HCT116 (cell line): Measurements from ENCODE around the gene PADI3. TPM values are rescaled to one million over a fixed set of nuclear protein-coding genes. Genes with fewer than 3 reads are reported as not detected.

Experiments
- ATAC-seq: fragments of 200-7000 bp; cut with Tn5 transposase; 2 replicates; pipeline ENCODE4 v1.9.1; 2020; ENCODE audit warnings: mild to moderate bottlenecking, moderate library complexity
- BruUV-seq: library from RNA; stranded (reverse); fragments of 400-500 nt; replicated peaks from 2 replicates; lab custom pipeline; 2021; lab: Mats Ljungman, UMichigan
- CTCF ChIA-PET: fragments of 300-600 bp; sonication (Branson Sonifier 250); formaldehyde crosslinking; loops from one replicate; lab custom pipeline; 2021; ENCODE audit warnings: antibody characterized with exemption; lab: Charles Lee
- POLR2A ChIA-PET: fragments of 300-600, 350-600 bp; sonication (Branson Sonifier 250); formaldehyde crosslinking; loops from one replicate; lab custom pipeline; 2021; ENCODE audit warnings: antibody characterized with exemption; lab: Charles Lee
- RAD21 ChIA-PET, 2 experiments: fragments of 300-600 bp; sonication (Branson Sonifier 250); formaldehyde crosslinking; loops; one replicate each; lab custom pipeline; 2023; ENCODE audit warnings: low total read pairs in 2 of 2; ENCODE audit not compliant: uncharacterized antibody in 2 of 2, unreplicated experiment in 2 of 2, low non-redundant PET in 1 of 2; lab: Charles Lee
- DNase-seq: peaks from one replicate; pipeline ENCODE4 v3.0.0-alpha.2; 2010; ENCODE audit warnings: low read depth, low spot score
- H2AFZ ChIP-seq: fragments of 200-600 bp; shearing (Covaris generic), sonication (generic); 2 replicates; pipeline ENCODE4 v1.6.1; 2017; ENCODE audit warnings: low read depth, mixed run types, mixed read lengths, antibody characterized with exemption, low read length; ENCODE audit not compliant: poor library complexity, severe bottlenecking
- H3K27ac ChIP-seq: 2 replicates; pipeline ENCODE4 v1.5.1; 2012; ENCODE audit warnings: low read depth, low read length
- H3K27me3 ChIP-seq: fragments of 200-600 bp; sonication (generic); 2 replicates; pipeline ENCODE4 v1.6.1; 2016; ENCODE audit warnings: mixed run types, low read length, mixed read lengths; ENCODE audit not compliant: insufficient read depth
- H3K36me3 ChIP-seq, 2 experiments: fragments of 200-500 bp in 1 of 2; fragments of 200-600 bp in 1 of 2; sonication (Bioruptor generic) in 1 of 2; sonication (generic) in 1 of 2; 2 replicates each; pipeline versions ENCODE4 v1.5.1 to v1.6.1; 2014 to 2016; ENCODE audit warnings: low read length in 2 of 2, inconsistent platforms in 1 of 2, mixed read lengths in 1 of 2, mixed run types in 1 of 2; ENCODE audit not compliant: insufficient read depth in 2 of 2, control insufficient read depth in 1 of 2
- H3K4me1 ChIP-seq, 2 experiments: fragments of 200-600 bp in 1 of 2; sonication (generic) in 1 of 2; 2 replicates each; pipeline versions ENCODE4 v1.5.1 to v1.6.1; 2012 to 2017; ENCODE audit warnings: low read length in 2 of 2, inconsistent platforms in 1 of 2, mild to moderate bottlenecking in 1 of 2, mixed read lengths in 1 of 2, mixed run types in 1 of 2, moderate library complexity in 1 of 2; ENCODE audit not compliant: insufficient read depth in 2 of 2, control insufficient read depth in 1 of 2
- H3K4me2 ChIP-seq: fragments of 200-600 bp; sonication (generic); 2 replicates; pipeline ENCODE4 v1.6.1; 2017; ENCODE audit warnings: mixed run types, low read length, mixed read lengths
- H3K4me3 ChIP-seq, 2 experiments: fragments of 200-600 bp in 1 of 2; sonication (generic) in 1 of 2; replicated peaks in 1 of 2; 2 replicates each; pipeline ENCODE4 v1.5.1; 2011 to 2016; ENCODE audit warnings: low read length in 2 of 2, control low read depth in 1 of 2, low read depth in 1 of 2, mild to moderate bottlenecking in 1 of 2, mixed read lengths in 1 of 2, mixed run types in 1 of 2
- H3K79me2 ChIP-seq: fragments of 200-600 bp; sonication (generic); 2 replicates; pipeline ENCODE4 v1.6.1; 2017; ENCODE audit warnings: mild to moderate bottlenecking, mixed run types, low read length, moderate library complexity, mixed read lengths; ENCODE audit not compliant: insufficient read depth
- H3K9ac ChIP-seq: fragments of 200-600 bp; sonication (generic); 2 replicates; pipeline ENCODE4 v1.6.1; 2016; ENCODE audit warnings: low read length, mixed read lengths
- H3K9me2 ChIP-seq: fragments of 200-600 bp; sonication (generic), shearing (Covaris generic); 2 replicates; pipeline ENCODE4 v1.6.1; 2017; ENCODE audit warnings: mixed run types, mild to moderate bottlenecking, moderate library complexity; ENCODE audit not compliant: insufficient read depth
- H3K9me3 ChIP-seq, 2 experiments: fragments of 200-500 bp in 1 of 2; fragments of 200-600 bp in 1 of 2; sonication (Bioruptor generic) in 1 of 2; sonication (generic) in 1 of 2; 2 replicates each; pipeline ENCODE4 v1.6.1; 2014 to 2017; ENCODE audit warnings: low read length in 2 of 2, mixed read lengths in 2 of 2, inconsistent platforms in 1 of 2, low read depth in 1 of 2, mild to moderate bottlenecking in 1 of 2, mixed run types in 1 of 2, moderate library complexity in 1 of 2; ENCODE audit not compliant: control insufficient read depth in 1 of 2, insufficient read depth in 1 of 2
- H4K20me1 ChIP-seq: fragments of 200-600 bp; sonication (generic), shearing (Covaris generic); 2 replicates; pipeline ENCODE4 v1.6.1; 2017; ENCODE audit warnings: mixed run types, mild to moderate bottlenecking, moderate library complexity; ENCODE audit not compliant: insufficient read depth
- ATF3 ChIP-seq: IDR thresholded peaks from 2 replicates; pipeline ENCODE4 v1.6.1; 2012
- EZH2 ChIP-seq: fragments of 200-600 bp; sonication (generic); IDR thresholded peaks from 2 replicates; pipeline ENCODE4 v1.6.1; 2017; ENCODE audit warnings: antibody characterized with exemption, mixed run types
- RAD21 ChIP-seq: IDR thresholded peaks from 2 replicates; pipeline ENCODE4 v1.6.1; 2012; ENCODE audit warnings: low read depth, mild to moderate bottlenecking
- YY1 ChIP-seq: IDR thresholded peaks from 2 replicates; pipeline ENCODE4 v1.6.1; 2011; ENCODE audit warnings: low read length, low read depth, moderate library complexity, mild to moderate bottlenecking; ENCODE audit not compliant: insufficient replicate concordance; ENCODE audit errors: extremely low read depth
- intact Hi-C: fragments of 100-400 bp; cut with micrococcal nuclease; formaldehyde crosslinking; loops from 2 replicates; pipeline ENCODE4 v1.10.0; 2022
- total RNA-seq: library from RNA; stranded (reverse); gene quantifications from one replicate; pipeline ENCODE4 v1.2.1, GENCODE V29; 2021; ENCODE audit not compliant: unreplicated experiment
- TF ChIP-seq, protein P1 (sequence below), 3 experiments: fragments of 200-600 bp in 1 of 3; sonication (generic) in 1 of 3; IDR thresholded peaks in 2 of 3; conservative IDR thresholded peaks in 1 of 3; 2 replicates each; pipeline ENCODE4 v1.5.1; 2012 to 2017; ENCODE audit warnings: low read depth in 2 of 3, low read length in 2 of 3, antibody characterized with exemption in 1 of 3, borderline replicate concordance in 1 of 3, control low read depth in 1 of 3, mild to moderate bottlenecking in 1 of 3, mixed read lengths in 1 of 3, mixed run types in 1 of 3, moderate library complexity in 1 of 3; ENCODE audit not compliant: insufficient read depth in 1 of 3

PADI3 gene
- total RNA-seq, 1 experiment from 2014 or later, result 0.93 TPM

GRCh38 chr1:17274186-17275170 is 25.6 kb downstream of the PADI3 start:
- TF ChIP-seq RAD21 (peak; percentile 86), EZH2 (no peak), YY1 (peak; percentile 50), ATF3 (no peak)
- TF ChIP-seq, protein P1, sequence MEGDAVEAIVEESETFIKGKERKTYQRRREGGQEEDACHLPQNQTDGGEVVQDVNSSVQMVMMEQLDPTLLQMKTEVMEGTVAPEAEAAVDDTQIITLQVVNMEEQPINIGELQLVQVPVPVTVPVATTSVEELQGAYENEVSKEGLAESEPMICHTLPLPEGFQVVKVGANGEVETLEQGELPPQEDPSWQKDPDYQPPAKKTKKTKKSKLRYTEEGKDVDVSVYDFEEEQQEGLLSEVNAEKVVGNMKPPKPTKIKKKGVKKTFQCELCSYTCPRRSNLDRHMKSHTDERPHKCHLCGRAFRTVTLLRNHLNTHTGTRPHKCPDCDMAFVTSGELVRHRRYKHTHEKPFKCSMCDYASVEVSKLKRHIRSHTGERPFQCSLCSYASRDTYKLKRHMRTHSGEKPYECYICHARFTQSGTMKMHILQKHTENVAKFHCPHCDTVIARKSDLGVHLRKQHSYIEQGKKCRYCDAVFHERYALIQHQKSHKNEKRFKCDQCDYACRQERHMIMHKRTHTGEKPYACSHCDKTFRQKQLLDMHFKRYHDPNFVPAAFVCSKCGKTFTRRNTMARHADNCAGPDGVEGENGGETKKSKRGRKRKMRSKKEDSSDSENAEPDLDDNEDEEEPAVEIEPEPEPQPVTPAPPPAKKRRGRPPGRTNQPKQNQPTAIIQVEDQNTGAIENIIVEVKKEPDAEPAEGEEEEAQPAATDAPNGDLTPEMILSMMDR (IDR thresholded peaks at IDR 0.05 in 2 of 3, conservative IDR thresholded peaks at IDR 0.05 in 1 of 3; ENCODE audit: borderline replicate concordance in 1 of 3, insufficient read depth in 1 of 3, low read depth in 2 of 3, low read length in 2 of 3), result peak; percentile 77 to 97 (median 89)
- ChIA-PET CTCF (interaction anchor here (0.5 to 1.4 kb wide), 12 partner anchors 11 to 170 kb away, joined by 3 to 6 read pairs (median 3); partner anchors contain the start of gene PADI3), RAD21 (interaction anchor here in 1 of 2 experiments (1.0 kb wide), 1 partner anchor 37 kb away, joined by 3 read pairs; no protein-coding TSS in a partner anchor), POLR2A (no interaction called here)
- Histone ChIP-seq H3K4me3 (no peak overlapping the region), H3K27me3 (no peaks in the 10 kb centered on the region), H3K4me1 (peaks cover 0 to 12% of the 10 kb centered on the region in 2 experiments; a peak in 2 of 4 replicates), H4K20me1 (no peaks in the 10 kb centered on the region), H3K36me3 (no peaks in the 10 kb centered on the region), H2AFZ (peak overlapping the region; percentile 71), H3K9ac (no peak overlapping the region), H3K27ac (no peak overlapping the region), H3K79me2 (no peaks in the 10 kb centered on the region), H3K9me3 (no peaks in the 10 kb centered on the region), H3K9me2 (no peaks in the 10 kb centered on the region), H3K4me2 (peak overlapping the region; percentile 45)
- intact Hi-C loops, result loop anchor here (1.0 to 5.0 kb wide), 3 partner anchors 37 to 212 kb away; no protein-coding TSS in a partner anchor
- DNase-seq (peak; percentile 42), ATAC-seq (peak; percentile 98)
- BruUV-seq, result no TSS peak
